ENCODE results near the gene MAST4.

The MAST4 gene

DNA sequence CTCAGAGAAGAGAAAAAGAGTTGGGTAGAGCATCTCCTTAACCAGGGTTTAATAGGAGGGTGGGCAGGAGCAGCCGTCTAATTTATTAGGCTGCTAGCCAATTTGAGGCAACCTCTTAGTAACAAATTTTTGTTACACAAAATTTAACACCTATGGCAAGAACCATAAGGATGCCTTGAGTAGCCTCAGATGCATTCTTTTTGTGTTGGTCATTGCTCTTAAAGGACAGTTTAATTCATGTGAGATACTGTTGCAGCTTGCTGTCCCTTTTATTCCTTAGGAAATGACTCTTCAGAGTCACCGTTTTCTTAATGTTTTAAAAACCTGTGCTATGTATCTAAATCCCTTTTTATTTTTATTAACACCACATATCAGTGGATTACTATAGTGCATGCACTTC lies 255.1 kb downstream of the MAST4 start:
- no peak overlapping the region for H3K4me3 ChIP-seq (replicated peaks; ENCODE audit: low read depth, low read length)
- TF ChIP-seq, protein P1, sequence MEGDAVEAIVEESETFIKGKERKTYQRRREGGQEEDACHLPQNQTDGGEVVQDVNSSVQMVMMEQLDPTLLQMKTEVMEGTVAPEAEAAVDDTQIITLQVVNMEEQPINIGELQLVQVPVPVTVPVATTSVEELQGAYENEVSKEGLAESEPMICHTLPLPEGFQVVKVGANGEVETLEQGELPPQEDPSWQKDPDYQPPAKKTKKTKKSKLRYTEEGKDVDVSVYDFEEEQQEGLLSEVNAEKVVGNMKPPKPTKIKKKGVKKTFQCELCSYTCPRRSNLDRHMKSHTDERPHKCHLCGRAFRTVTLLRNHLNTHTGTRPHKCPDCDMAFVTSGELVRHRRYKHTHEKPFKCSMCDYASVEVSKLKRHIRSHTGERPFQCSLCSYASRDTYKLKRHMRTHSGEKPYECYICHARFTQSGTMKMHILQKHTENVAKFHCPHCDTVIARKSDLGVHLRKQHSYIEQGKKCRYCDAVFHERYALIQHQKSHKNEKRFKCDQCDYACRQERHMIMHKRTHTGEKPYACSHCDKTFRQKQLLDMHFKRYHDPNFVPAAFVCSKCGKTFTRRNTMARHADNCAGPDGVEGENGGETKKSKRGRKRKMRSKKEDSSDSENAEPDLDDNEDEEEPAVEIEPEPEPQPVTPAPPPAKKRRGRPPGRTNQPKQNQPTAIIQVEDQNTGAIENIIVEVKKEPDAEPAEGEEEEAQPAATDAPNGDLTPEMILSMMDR (IDR thresholded peaks at IDR 0.05; ENCODE audit: insufficient read depth, low read length, poor library complexity, severe bottlenecking): no peak
- no peak for DNase-seq (ENCODE audit: extremely low read depth, insufficient read length)
- H3K27me3 ChIP-seq (replicated peaks; ENCODE audit: control insufficient read depth, insufficient read depth, low read length): peaks cover 2% of the 10 kb centered on the region; the same call in 1 of the 2 replicates
- H3K36me3 ChIP-seq (ENCODE audit: control insufficient read depth, insufficient read depth, low read length): no peaks in the 10 kb centered on the region

DNA sequence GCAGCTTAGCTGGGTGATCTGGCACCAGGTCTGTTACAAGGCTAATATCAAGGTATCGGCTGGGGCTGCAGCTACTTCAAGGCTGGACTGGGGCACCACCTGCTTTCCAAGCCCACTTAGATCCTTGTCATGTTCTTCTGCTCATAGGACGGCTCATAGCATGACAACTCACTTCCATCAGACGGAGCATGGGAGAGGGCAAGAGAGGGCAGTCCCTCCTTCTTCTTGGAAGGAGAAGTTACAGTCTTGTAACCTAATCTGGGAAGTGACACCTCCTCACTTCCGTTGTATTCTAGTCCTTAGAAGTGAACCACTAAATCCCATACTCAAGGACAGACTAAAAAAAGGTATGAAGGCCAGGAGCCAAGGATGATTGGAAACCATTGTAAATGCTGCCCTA lies 258.2 kb downstream of the MAST4 start:
- DNase-seq (ENCODE audit: extremely low read depth, insufficient read length): no peak
- TF ChIP-seq, protein P1 (IDR thresholded peaks at IDR 0.05; ENCODE audit: insufficient read depth, low read length, poor library complexity, severe bottlenecking): no peak
- Histone ChIP-seq H3K36me3 (ENCODE audit: control insufficient read depth, insufficient read depth, low read length) (no peaks in the 10 kb centered on the region), H3K4me3 (replicated peaks; ENCODE audit: low read depth, low read length) (no peak overlapping the region), H3K27me3 (replicated peaks; ENCODE audit: control insufficient read depth, insufficient read depth, low read length) (peaks cover 2% of the 10 kb centered on the region; the same call in 1 of the 2 replicates)

DNA sequence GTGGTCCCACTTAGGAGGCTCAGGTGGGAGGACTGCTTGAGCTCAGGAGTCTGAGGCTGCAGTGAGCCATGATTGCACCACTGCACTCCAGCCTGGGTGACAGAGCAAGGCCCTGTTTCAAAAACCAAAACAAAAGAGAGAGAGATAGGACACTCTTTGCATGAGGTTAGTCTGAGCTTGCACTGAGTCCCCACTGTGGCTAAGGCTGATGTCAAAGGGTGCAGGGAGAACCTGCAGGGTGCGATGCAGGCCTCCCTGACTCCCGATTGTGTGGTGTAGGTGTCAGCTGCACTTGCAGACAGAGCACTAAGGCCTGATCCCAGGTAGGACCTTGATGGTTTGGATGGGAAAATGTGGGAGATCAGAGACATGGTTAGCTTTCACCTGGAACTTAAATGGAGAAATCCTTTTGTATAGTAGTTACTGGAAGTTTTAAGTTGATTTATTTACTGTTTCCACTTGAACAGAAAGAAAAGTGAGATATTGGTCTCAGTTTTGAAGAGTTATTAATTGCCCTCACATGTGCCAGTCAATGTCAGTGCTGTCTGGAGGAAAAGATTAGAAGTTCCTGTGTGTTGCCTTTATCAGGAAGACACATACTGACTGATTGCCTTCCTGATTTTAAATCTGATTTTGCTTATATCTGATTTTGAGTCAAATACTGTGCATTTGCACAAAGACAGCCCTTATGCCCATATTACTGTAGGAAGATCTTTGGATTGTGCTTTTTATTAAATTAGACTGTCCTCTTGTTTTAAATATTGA lies 260.0 kb downstream of the MAST4 start:
- Histone ChIP-seq H3K27me3 (replicated peaks; ENCODE audit: control insufficient read depth, insufficient read depth, low read length) (peaks cover 2% of the 10 kb centered on the region; the same call in 1 of the 2 replicates), H3K36me3 (ENCODE audit: control insufficient read depth, insufficient read depth, low read length) (no peaks in the 10 kb centered on the region)
- DNase-seq (ENCODE audit: extremely low read depth, insufficient read length): no peak

DNA sequence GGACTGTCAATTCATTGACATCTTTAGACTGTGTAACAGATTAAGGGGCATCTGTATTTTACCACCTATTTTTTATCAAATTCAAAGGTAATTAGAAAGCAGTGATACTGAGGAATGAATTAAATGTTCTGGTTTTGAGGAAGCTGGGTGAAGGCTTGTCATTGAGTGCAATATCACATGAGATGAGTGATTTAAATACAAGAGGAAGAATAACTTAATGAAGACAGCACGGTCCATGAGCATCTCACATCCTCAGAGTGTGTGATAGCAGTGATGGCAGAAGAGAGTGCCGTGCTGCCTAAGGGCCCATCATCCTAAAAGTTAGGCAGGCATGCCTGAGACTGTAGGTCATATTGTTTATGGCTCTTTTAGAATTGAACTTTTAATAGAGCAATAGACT lies 263.3 kb downstream of the MAST4 start:
- no peak for DNase-seq (ENCODE audit: extremely low read depth, insufficient read length)
- Histone ChIP-seq H3K4me3 (replicated peaks; ENCODE audit: low read depth, low read length) (no peak overlapping the region), H3K36me3 (ENCODE audit: control insufficient read depth, insufficient read depth, low read length) (no peaks in the 10 kb centered on the region), H3K27me3 (replicated peaks; ENCODE audit: control insufficient read depth, insufficient read depth, low read length) (peaks cover 2% of the 10 kb centered on the region; the same call in 1 of the 2 replicates)
- TF ChIP-seq, protein P1 (IDR thresholded peaks at IDR 0.05; ENCODE audit: insufficient read depth, low read length, poor library complexity, severe bottlenecking): no peak

More for the DNA sequence above, 260.0 kb downstream of the MAST4 start:
- TF ChIP-seq, protein P1 (IDR thresholded peaks at IDR 0.05; ENCODE audit: insufficient read depth, low read length, poor library complexity, severe bottlenecking): no peak
- no peak overlapping the region for H3K4me3 ChIP-seq (replicated peaks; ENCODE audit: low read depth, low read length)

DNA sequence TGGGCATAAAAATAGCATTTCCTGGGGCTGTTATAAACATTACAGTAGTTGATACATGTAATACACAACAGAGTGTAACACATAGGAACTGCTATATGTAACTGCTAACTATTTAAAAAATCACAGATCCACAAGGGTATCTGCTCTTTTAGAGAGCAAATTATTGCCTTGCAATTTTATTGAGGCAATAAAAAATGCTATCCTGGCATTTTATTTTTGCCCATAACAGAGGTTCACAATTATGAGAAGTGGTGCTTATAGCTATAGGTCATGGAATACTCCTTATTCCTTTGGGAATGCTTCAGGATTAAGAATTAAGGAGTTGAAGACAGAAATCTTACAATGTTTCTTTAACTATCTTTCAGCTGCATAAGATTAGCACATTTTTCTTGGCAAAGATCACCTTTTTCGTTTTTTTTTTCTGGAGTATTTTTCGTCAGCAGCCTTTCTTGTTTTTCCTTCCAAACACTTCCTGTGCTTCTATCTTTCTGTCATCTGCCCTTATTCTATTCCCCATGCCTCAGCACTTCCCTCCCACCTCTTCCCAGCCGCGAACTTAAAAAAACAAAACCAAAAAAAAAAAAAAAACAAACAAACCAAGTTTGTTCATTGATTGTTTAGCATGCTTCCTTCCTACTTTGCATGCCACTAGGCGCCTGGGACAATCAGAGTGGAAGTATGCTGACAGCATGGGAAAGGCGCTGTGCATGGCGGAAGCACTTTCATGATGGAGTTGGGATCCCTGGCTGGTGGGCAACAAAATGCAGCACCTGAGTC lies 264.2 kb downstream of the MAST4 start:
- Histone ChIP-seq H3K4me3 (replicated peaks; ENCODE audit: low read depth, low read length) (no peak overlapping the region), H3K36me3 (ENCODE audit: control insufficient read depth, insufficient read depth, low read length) (no peaks in the 10 kb centered on the region), H3K27me3 (replicated peaks; ENCODE audit: control insufficient read depth, insufficient read depth, low read length) (peaks cover 2% of the 10 kb centered on the region; the same call in 1 of the 2 replicates)
- TF ChIP-seq, protein P1 (IDR thresholded peaks at IDR 0.05; ENCODE audit: insufficient read depth, low read length, poor library complexity, severe bottlenecking): no peak
- DNase-seq (ENCODE audit: extremely low read depth, insufficient read length): no peak

Data from GM06990 (cell line).